ENCODE results near the gene OR10A5.
"Not testable (repeated sequence)": the region's sequence is repeated elsewhere in the genome, so short reads cannot be mapped to it uniquely, and the experiment has no call there.

Gene OR10A5, protein sequence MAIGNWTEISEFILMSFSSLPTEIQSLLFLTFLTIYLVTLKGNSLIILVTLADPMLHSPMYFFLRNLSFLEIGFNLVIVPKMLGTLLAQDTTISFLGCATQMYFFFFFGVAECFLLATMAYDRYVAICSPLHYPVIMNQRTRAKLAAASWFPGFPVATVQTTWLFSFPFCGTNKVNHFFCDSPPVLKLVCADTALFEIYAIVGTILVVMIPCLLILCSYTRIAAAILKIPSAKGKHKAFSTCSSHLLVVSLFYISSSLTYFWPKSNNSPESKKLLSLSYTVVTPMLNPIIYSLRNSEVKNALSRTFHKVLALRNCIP

DNA sequence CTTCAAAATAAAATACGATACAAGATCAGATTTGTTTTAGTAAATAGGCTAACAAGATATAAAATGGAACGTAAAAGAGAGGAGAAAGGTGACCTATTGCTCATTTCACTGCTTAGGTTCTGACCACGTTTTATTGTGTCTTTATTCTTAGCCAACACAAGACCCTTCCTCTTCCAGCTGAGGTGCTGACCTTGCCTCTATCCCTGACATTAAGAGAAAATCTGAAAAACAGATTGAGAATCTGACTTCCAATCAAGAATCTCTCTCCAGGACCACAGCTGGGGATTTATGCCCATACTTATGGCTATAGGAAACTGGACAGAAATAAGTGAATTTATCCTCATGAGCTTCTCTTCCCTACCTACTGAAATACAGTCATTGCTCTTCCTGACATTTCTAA lies at the start of gene OR10A5:
OR10A5 (plus strand) TSS at position 301 of the 400 bp plus-strand sequence; CDS start at position 301, 0 bp downstream.
- no peak for DNase-seq

- DNase-seq = no peak
These were observed 46.1 kb upstream of the OR10A5 start, which contains the start of gene OR6A2 for GRCh38 chr11:6799402-6799801. OR6A2 (minus strand) TSS chr11:6799689; CDS start chr11:6795708, 3,981 bp downstream.

DNA sequence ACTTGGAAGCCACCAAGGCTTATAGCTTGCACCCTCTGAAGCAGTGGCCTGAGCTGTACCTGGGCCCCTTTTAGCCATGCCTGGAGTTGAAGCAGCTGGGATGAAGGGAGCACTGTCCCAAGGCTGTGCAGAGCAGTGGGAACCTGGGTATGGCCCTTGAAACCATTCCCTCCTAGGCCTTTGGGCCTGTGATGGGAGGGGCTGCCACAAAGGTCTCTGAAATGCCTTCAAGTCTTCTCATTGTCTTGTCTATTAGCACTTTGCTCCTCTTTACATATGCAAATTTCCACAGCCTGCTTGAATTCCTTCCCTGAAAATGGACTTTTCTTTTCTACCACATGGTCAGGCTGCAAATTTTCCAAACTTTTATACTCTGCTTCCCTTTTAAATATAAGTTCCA lies 44.4 kb upstream of the OR10A5 start:
- DNase-seq = not testable (repeated sequence)

GRCh38 chr11:6812390-6813005 lies 33.0 kb upstream of the OR10A5 start:
- DNase-seq = peak; percentile 55

GRCh38 chr11:6813656-6814055 lies 31.8 kb upstream of the OR10A5 start:
- no peak for DNase-seq

- DNase-seq = no peak
These were observed 27.8 kb upstream of the OR10A5 start for GRCh38 chr11:6817694-6818093.

DNA sequence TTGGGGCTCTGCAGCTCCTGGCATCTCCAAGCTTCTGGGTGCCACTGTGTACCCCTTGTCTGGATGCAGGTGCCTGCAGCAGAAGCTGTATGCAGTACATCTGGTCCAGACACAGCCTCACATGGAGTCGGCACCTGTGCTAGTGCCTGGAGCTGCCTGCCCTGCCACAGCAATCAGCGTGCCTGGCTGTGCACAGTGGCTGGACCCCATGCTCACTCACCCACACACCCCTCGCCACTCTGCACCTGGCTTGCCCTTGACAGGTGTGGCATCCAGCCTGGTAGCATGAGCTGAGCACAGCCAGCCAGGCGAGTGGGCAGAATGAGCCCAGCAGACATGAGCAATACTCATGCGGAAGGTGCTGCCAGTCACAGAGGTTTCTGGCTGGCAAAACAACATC lies 26.5 kb upstream of the OR10A5 start:
- DNase-seq = no peak

DNA sequence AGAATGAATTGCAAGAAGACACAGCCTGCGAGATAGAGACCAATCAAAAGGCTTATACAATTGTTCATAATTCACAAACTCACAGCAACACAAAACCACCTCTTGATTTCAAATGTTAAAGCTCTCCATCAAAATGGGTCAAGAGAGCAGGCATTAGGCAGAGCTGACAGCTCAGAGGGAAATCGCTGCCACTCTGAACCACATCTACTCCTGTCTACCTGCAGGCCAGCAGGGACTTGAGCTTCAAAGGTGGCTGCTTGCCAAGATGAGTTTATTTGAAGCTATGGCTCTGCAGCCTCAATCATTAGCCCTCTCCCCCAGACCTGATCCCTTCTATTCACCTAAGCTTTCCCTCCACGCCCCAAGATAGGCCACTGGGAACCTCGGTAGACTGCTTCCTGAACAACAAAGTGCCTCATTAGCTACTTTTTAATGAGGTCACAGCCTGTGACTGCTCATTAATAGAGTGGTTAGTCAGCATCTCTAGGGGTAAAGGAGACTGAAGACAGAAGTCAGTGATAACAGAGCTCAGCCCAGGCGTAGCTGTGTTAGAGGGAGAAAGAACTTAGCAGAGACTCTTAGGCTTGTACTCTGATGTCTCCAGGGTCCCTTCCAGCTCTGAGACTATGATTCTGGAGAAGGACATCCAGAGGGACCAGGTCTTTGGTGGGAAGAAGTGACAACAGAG lies 21.2 kb upstream of the OR10A5 start:
- DNase-seq = no peak

DNA sequence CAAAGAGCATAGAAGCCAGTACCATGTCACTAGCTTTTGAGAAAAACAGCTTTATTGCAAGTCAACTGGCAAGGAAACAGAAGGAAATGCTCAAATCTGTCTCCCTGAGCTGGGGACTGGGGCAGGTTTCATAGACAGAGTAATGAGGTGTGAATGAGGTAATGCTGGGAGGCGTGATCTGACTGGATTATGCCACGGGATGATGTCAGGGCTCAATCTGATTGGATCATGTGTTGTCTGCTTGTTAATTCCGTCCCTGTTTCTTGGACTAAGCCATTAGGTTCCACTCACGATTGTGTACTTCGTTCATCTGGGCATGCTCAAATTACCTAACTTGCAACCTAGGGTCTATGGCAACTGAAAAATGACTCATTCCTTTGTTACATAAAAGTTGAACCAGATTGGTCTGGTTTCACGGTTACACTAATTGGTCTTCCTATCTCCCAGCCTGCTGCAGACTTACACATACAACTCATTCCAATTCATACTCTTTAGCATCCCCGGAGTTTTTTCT lies 20.2 kb upstream of the OR10A5 start:
- no peak for DNase-seq

GRCh38 chr11:6828103-6828502 lies 17.4 kb upstream of the OR10A5 start:
- DNase-seq = no peak

- DNase-seq = no peak
These were observed 12.1 kb upstream of the OR10A5 start for GRCh38 chr11:6833356-6833755.

- DNase-seq = no peak
These were observed 11.5 kb upstream of the OR10A5 start for GRCh38 chr11:6834021-6834420.

- no peak for DNase-seq
These were observed 3.8 kb upstream of the OR10A5 start for GRCh38 chr11:6841694-6842093.

- no peak for DNase-seq
These were observed 1.8 kb upstream of the OR10A5 start for GRCh38 chr11:6843670-6844069.

DNA sequence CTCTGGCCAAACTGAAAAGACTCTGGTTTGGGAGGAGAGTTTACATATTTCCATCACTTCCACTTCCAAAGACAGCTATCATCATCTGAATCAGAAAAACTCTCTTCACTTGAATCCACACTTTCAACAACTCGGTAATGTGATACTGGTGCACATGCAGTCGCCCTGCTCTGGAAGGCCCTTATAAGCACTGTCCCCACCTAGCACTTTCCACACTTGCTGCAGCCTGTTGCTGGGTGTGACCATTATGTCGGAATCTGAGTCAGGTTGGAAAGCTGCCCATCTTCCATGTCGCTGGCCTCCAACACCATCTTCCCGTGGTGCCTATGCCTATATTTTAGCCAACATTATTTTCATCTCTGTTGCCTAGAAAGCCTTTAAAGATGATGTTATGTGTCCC lies 1.1 kb upstream of the OR10A5 start:
- DNase-seq = no peak

DNA sequence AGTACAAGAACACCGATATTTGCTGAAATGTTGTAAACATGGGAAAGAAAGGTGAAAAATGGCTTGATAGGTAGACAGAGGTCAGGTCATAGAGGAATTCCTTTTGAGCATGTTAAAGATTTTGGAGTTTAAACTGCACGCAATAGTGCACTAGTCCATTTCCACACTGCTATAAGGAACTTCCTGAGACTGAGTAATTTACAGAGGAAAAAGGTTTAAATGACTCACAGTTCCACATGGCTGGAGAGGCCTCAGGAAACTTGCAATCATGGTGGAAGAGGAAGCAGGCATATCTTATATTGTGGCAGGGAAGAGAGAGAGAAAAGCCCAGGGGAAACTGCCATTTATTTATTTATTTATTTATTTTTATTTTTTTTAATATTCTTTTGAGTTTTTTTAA lies 5.0 kb downstream of the OR10A5 start:
- DNase-seq = no peak

GRCh38 chr11:6854801-6855200 lies 9.3 kb downstream of the OR10A5 start:
- not testable (repeated sequence) for DNase-seq

DNA sequence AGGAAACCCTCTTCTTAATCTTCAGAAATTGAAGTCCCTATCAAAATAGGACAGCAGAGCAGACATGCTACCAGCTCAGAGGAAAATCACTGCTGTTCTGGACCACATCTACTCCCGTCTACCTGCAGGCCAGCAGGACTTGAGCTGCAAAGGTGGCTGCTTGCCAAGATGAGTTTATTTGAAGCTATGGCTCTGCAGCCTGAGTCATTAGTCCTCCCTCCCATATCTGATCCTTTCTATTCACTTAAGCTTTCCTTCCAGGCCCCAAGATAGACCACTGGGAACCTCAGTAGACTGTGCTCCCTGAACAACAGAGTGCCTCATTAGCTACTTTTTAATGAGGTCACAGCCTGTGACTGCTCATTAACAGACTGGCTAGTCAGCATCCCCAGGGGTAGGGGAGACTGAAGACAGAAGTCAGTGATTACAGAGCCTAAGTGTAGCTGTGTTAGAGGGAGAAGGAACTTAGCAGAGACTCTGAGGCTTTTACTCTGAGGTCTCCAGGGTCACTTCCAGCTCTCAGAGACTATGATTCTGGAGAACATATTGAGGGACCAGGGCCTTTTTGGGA lies 10.6 kb downstream of the OR10A5 start:
- no peak for DNase-seq

- no peak for DNase-seq
These were observed 11.4 kb downstream of the OR10A5 start for GRCh38 chr11:6856871-6857270.

DNA sequence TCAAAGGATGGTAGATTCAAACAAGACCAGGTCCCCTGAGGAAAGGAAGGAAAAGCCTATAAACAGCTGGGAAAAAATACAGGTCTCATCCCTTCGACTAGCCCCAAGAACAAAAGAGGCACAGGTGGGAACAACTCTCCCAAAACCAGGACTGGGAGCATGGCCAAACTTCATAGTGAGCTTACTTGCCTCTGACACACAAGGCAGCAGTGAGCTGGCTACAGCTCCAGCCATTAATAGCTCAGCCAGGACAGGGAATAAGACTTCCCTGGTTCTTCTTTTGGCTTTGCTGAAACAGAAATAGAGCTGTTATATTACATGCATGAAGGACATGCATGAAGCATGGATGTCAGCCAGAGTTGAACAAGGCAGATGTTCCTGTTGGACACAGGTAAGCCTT lies 17.5 kb downstream of the OR10A5 start, which contains the start of gene OR10A2:
OR10A2 (plus strand) TSS at position 97 of the 400 bp plus-strand sequence. CDS start 6,698 bp downstream, outside the sequence.
- no peak for DNase-seq

GRCh38 chr11:6864438-6864837 lies 19.0 kb downstream of the OR10A5 start:
- no peak for DNase-seq

DNA sequence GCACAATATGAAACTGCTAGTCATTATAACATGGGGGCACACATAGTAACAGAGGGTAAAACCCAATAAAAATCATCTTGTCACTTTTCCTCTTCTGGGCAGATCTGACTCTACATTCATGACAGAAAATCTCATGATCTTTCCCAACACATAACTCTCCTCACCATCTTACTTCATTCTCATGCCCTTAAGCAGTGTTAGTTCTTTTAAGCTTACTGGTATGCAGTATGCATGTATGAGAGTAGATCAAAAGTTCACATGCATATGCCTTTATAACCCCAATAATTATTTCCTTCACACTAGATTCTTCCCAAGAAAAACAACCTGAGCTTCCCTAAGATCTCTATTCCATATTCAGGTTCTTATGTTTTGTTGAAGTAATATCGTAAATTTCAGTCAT lies 25.8 kb downstream of the OR10A5 start:
- no peak for DNase-seq

GRCh38 chr11:6875761-6876160 lies 30.3 kb downstream of the OR10A5 start:
- no peak for DNase-seq

All from CD4-positive, alpha-beta T cell treated with Interleukin-21 for 1 hour (primary cell).